GM20000 (cell line): ENCODE data around the gene C2orf15.
"Not testable (repeated sequence)": the region's sequence is repeated elsewhere in the genome, so short reads cannot be mapped to it uniquely, and the experiment has no call there.

Experiments
- DNase-seq: peaks from one replicate; pipeline ENCODE4 v3.0.0; 2012; ENCODE audit warnings: low spot score
- TF ChIP-seq, protein P1 (sequence below): IDR thresholded peaks from 2 replicates; pipeline ENCODE4 v1.5.1; 2012; ENCODE audit warnings: mild to moderate bottlenecking, control low read depth; ENCODE audit errors: extremely low read depth, missing control alignments

The C2orf15 gene

DNA sequence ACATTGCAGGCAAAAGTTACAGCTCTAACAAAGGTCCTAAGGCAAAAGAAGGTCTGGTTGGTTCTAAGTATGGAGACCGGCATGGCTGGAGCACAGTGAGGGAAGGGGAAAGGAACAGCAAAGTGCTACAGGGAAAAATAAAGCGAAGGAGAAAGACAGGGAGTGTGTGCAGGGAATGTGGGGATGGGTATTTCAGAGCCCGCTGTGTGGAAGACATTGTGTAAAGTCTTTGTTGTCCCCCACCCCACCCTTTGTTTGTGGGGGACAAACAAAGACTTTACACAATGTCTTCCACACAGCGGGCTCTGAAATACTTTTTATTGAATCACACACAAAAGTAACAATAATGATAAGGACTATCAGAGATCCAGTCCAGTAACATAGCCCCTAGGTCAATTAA lies 28.9 kb upstream of the C2orf15 start:
- DNase-seq = no peak
- TF ChIP-seq, protein P1, sequence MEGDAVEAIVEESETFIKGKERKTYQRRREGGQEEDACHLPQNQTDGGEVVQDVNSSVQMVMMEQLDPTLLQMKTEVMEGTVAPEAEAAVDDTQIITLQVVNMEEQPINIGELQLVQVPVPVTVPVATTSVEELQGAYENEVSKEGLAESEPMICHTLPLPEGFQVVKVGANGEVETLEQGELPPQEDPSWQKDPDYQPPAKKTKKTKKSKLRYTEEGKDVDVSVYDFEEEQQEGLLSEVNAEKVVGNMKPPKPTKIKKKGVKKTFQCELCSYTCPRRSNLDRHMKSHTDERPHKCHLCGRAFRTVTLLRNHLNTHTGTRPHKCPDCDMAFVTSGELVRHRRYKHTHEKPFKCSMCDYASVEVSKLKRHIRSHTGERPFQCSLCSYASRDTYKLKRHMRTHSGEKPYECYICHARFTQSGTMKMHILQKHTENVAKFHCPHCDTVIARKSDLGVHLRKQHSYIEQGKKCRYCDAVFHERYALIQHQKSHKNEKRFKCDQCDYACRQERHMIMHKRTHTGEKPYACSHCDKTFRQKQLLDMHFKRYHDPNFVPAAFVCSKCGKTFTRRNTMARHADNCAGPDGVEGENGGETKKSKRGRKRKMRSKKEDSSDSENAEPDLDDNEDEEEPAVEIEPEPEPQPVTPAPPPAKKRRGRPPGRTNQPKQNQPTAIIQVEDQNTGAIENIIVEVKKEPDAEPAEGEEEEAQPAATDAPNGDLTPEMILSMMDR = no peak

DNA sequence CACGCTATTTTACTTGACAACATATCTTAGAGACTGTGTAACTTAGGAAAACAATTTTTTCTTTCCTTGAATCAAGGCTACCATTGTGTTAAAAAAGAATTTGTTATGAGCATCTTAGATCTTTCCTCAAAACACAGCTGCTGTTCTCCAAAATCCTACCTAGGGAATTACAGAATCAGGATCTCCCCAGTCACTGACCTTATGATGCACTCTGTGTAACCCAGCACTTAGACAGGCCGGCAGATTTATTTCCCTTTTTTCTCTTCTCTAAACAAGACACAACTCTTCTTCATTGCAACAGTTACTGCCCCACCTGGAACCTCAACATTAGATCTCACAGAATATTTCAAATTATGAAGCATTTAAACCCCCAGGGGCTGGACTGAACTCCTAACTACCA lies 13.5 kb upstream of the C2orf15 start:
- TF ChIP-seq, protein P1 = no peak
- DNase-seq = no peak

DNA sequence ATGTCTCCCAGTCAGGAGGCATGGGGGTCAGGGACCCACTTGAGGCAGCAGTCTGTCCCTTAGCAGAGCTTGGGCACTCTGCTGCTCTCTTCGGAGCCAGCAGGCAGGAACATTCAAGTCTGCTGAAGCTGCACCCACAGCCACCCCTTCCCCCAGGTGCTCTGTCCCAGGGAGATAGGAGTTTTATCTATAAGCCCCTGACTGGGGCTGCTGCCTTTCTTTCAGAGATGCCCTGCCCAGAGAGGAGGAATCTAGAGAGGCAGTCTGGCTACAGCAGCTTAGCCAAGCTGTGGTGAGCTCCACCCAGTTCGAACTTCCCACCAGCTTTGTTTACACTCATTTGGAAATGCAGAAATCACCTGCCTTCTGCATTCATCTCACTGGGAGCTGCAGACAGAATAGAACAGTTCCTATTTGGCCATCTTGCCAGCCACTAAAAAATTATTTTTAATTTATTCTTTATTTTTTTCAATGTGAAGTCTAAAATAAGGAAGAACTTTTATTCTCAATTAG lies 6.4 kb upstream of the C2orf15 start:
- not testable (repeated sequence) for DNase-seq

DNA sequence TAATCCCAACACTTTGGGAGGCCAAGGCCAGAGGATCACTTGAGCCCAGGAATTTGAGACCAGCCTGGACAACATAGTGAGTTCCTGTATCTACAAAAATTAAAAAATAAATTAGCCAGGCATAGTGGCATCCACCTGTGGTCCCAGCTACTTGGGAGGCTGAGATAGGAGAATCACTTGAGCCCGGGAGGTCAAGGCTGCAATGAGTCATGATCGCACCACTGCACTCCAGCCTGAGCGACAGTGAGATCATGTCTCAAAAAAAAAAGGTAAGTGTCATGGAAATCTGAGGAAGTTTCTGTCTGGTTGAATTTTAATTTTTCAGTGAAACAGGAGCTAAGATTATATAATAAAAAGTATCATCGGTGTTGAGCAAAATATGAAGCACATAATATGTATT lies 2.5 kb upstream of the C2orf15 start:
- TF ChIP-seq, protein P1 = no peak
- no peak for DNase-seq

DNA sequence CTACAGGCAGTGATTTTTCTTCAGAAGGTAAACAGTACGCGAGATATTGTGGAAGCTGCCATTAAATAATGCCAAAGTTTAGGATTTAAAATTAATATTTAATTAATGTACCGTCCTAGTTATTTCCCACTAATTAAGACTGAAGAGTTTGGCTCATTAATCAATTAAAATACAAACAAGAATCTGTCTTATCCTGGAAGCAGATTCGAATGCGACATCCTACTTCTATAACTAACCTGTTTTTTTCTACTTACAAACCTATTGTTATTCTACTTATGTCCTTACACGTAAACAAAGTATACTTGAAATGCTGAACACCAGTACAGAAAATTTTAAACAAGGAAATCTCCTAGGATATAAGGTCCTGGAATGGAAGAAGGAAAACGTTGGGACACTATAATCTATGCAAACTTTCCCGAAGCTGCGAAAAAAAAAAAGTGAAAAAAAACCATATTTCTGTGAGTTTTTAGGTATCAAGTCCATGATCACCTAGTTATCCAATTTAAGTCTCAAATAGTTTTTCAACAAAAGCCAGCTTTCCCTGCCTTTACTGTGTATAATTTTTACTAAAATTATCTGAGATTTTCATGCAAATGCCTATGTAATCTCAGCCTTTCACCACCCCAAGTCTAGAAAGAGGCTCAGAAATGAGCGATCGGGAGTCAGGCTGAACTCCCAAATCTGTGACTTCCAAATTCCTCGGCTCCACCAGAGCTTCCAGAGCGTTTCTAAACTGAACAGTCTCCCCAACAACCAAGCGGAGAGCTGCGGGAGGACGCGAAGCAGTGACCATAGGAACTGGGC lies 1.2 kb upstream of the C2orf15 start:
- no peak for DNase-seq
- TF ChIP-seq, protein P1 = no peak

DNA sequence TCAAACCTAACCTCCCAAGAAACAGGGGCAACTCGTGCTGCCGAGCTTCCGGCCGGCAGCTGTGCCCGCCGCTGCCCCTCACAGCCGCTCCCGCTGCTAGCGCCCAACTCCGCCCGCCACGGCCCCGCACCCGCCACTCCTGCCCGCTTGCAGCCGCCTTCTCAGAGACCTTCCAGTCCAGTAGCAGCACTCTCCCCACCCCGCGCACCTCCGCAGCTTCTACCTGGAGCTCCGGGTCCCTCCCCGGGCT lies 722 bp upstream of the C2orf15 start:
- DNase-seq = no peak
- TF ChIP-seq, protein P1 = no peak

DNA sequence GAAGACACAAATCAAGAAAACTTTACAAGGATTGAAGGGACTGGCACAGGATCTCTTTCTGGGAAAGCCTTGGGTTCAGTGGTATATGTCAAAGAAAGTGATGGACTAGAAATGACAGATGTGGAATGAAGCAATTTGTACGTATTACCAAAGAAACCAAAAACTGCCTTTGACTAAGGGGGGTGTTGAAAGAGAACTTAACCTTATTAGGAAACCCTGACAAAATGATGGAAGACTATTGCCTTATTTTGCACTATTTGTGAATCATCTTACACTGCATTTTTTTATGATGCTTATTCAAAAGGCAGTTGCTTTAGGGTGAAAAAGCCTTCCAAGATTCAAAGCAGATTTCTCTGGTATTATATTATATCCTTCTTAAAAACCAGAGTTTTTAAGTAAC lies 9.2 kb downstream of the C2orf15 start:
- DNase-seq = no peak

More for the DNA sequence above, 9.2 kb downstream of the C2orf15 start:
- TF ChIP-seq, protein P1 = no peak
